WTC11 (cell line): ENCODE data around the gene OMA1. TPM values are rescaled to one million over a fixed set of nuclear protein-coding genes. Genes with fewer than 3 reads are reported as not detected.

Source experiments
- ATAC-seq: fragments of 200-7000 bp; cut with Tn5 transposase; 2 replicates; pipeline ENCODE4 v1.10.0; 2021; ENCODE audit warnings: mild to moderate bottlenecking, moderate library complexity
- CTCF ChIA-PET: fragments of 300-600 bp; sonication (Branson Sonifier 250); formaldehyde crosslinking; loops from one replicate; lab custom pipeline; 2021; ENCODE audit warnings: antibody characterized with exemption; lab: Charles Lee
- POLR2A ChIA-PET: fragments of 350-600 bp; sonication (Branson Sonifier 250); formaldehyde crosslinking; loops from one replicate; lab custom pipeline; 2021; ENCODE audit warnings: antibody characterized with exemption; lab: Charles Lee
- DNase-seq: peaks from one replicate; pipeline ENCODE4 v3.0.0; 2021; ENCODE audit warnings: low spot score
- H3K27ac Mint-ChIP-seq: 2 replicates; pipeline ENCODE4 v1.8.0; 2021; ENCODE audit warnings: mixed read lengths
- H3K27me3 Mint-ChIP-seq: 2 replicates; pipeline ENCODE4 v1.8.0; 2021; ENCODE audit warnings: low read depth, mild to moderate bottlenecking, moderate library complexity, mixed read lengths
- H3K36me3 Mint-ChIP-seq: 2 replicates; pipeline ENCODE4 v1.8.0; 2021; ENCODE audit warnings: mixed read lengths
- H3K4me1 Mint-ChIP-seq: 2 replicates; pipeline ENCODE4 v1.8.0; 2022; ENCODE audit warnings: mixed read lengths
- H3K4me3 Mint-ChIP-seq: 2 replicates; pipeline ENCODE4 v1.8.0; 2021; ENCODE audit warnings: mild to moderate bottlenecking, moderate library complexity, mixed read lengths
- H3K9me3 Mint-ChIP-seq: 2 replicates; pipeline ENCODE4 v1.8.0; 2021; ENCODE audit warnings: mixed read lengths
- AR ChIP-seq: fragments of 250-450 bp; sonication (Bioruptor Pico); IDR thresholded peaks from 2 replicates; pipeline ENCODE4 v1.9.0; 2021; ENCODE audit warnings: mild to moderate bottlenecking
- CREM ChIP-seq: sonication (generic); formaldehyde crosslinking; IDR thresholded peaks from 2 replicates; pipeline ENCODE4 v1.8.1; 2022; ENCODE audit warnings: mild to moderate bottlenecking, missing genetic modification reagents, moderate library complexity
- E2F5 ChIP-seq: sonication (generic); formaldehyde crosslinking; IDR thresholded peaks from 2 replicates; pipeline ENCODE4 v1.8.1; 2022; ENCODE audit warnings: mild to moderate bottlenecking, moderate library complexity, missing genetic modification reagents
- FOXP1 ChIP-seq: sonication (generic); formaldehyde crosslinking; IDR thresholded peaks from 2 replicates; pipeline ENCODE4 v1.8.0; 2022; ENCODE audit warnings: missing genetic modification reagents, mild to moderate bottlenecking, moderate library complexity, borderline replicate concordance
- FOXP4 ChIP-seq: sonication (generic); formaldehyde crosslinking; IDR thresholded peaks from 2 replicates; pipeline ENCODE4 v1.8.0; 2022; ENCODE audit warnings: mild to moderate bottlenecking, missing genetic modification reagents
- GABPB1 ChIP-seq: sonication (generic); formaldehyde crosslinking; IDR thresholded peaks from 2 replicates; pipeline ENCODE4 v1.8.1; 2023; ENCODE audit warnings: mild to moderate bottlenecking, missing genetic modification reagents
- GTF2I ChIP-seq: fragments of 250-450 bp; sonication (Bioruptor Pico); conservative IDR thresholded peaks from 2 replicates; pipeline ENCODE4 v1.4.0; 2021; ENCODE audit warnings: mild to moderate bottlenecking
- JAZF1 ChIP-seq: fragments of 250-450 bp; sonication (Bioruptor Pico); IDR thresholded peaks from 2 replicates; pipeline ENCODE4 v1.9.0; 2021; ENCODE audit warnings: moderate library complexity, mild to moderate bottlenecking, inconsistent platforms
- JUN ChIP-seq: sonication (generic); formaldehyde crosslinking; IDR thresholded peaks from 2 replicates; pipeline ENCODE4 v1.8.0; 2023; ENCODE audit warnings: mild to moderate bottlenecking, missing genetic modification reagents
- KAT7 ChIP-seq: sonication (generic); formaldehyde crosslinking; IDR thresholded peaks from 2 replicates; pipeline ENCODE4 v1.8.1; 2023; ENCODE audit warnings: missing genetic modification reagents, mild to moderate bottlenecking, borderline replicate concordance
- NFYB ChIP-seq: sonication (generic); formaldehyde crosslinking; conservative IDR thresholded peaks from 2 replicates; pipeline ENCODE4 v1.8.0; 2022; ENCODE audit warnings: low read depth, missing genetic modification reagents
- NR2C2 ChIP-seq: sonication (generic); formaldehyde crosslinking; IDR thresholded peaks from 2 replicates; pipeline ENCODE4 v1.8.0; 2022; ENCODE audit warnings: mild to moderate bottlenecking, missing genetic modification reagents
- NR3C1 ChIP-seq: sonication (generic); formaldehyde crosslinking; conservative IDR thresholded peaks from 2 replicates; pipeline ENCODE4 v1.8.1; 2023; ENCODE audit warnings: low read depth, mild to moderate bottlenecking, missing genetic modification reagents
- RORB ChIP-seq: fragments of 250-450 bp; sonication (Bioruptor Pico); IDR thresholded peaks from 2 replicates; pipeline ENCODE4 v1.9.0; 2021; ENCODE audit warnings: mild to moderate bottlenecking
- SP1 ChIP-seq: sonication (generic); formaldehyde crosslinking; conservative IDR thresholded peaks from 2 replicates; pipeline ENCODE4 v1.8.1; 2022; ENCODE audit warnings: missing genetic modification reagents
- STAT6 ChIP-seq: sonication (generic); formaldehyde crosslinking; conservative IDR thresholded peaks from 2 replicates; pipeline ENCODE4 v1.8.1; 2023; ENCODE audit warnings: mild to moderate bottlenecking, low read depth, missing genetic modification reagents, moderate library complexity
- TEAD1 ChIP-seq: sonication (generic); formaldehyde crosslinking; IDR thresholded peaks from 2 replicates; pipeline ENCODE4 v1.8.0; 2022; ENCODE audit warnings: mild to moderate bottlenecking, missing genetic modification reagents
- TP53 ChIP-seq: sonication (generic); formaldehyde crosslinking; IDR thresholded peaks from 2 replicates; pipeline ENCODE4 v1.8.1; 2023; ENCODE audit warnings: mild to moderate bottlenecking, missing genetic modification reagents
- USF1 ChIP-seq: sonication (generic); formaldehyde crosslinking; IDR thresholded peaks from 2 replicates; pipeline ENCODE4 v1.8.0; 2022; ENCODE audit warnings: mild to moderate bottlenecking, missing genetic modification reagents
- ZNF121 ChIP-seq: sonication (generic); formaldehyde crosslinking; IDR thresholded peaks from 2 replicates; pipeline ENCODE4 v1.8.0; 2023; ENCODE audit warnings: missing genetic modification reagents
- ZNF138 ChIP-seq: sonication (generic); formaldehyde crosslinking; conservative IDR thresholded peaks from 2 replicates; pipeline ENCODE4 v1.8.1; 2022; ENCODE audit warnings: mild to moderate bottlenecking, moderate library complexity, missing genetic modification reagents
- ZNF219 ChIP-seq: sonication (generic); formaldehyde crosslinking; IDR thresholded peaks from 2 replicates; pipeline ENCODE4 v1.8.0; 2023; ENCODE audit warnings: missing genetic modification reagents, mild to moderate bottlenecking, borderline replicate concordance
- ZNF416 ChIP-seq: fragments of 250-450 bp; sonication (Bioruptor Pico); IDR thresholded peaks from 2 replicates; pipeline ENCODE4 v1.9.0; 2021; ENCODE audit warnings: mild to moderate bottlenecking, inconsistent platforms
- total RNA-seq: library from RNA; stranded (reverse); gene quantifications from 3 replicates; pipeline ENCODE4 v1.2.3, GENCODE V29; 2021

The OMA1 gene
- total RNA-seq, 1 experiment from 2014 or later: 10.5 TPM

- Mint-ChIP-seq H3K4me3 (no peak overlapping the region), H3K9me3 (no peaks in the 10 kb centered on the region), H3K36me3 (peaks cover 5% of the 10 kb centered on the region), H3K27ac (no peak overlapping the region), H3K4me1 (peaks cover 31% of the 10 kb centered on the region), H3K27me3 (peaks cover 61% of the 10 kb centered on the region)
- DNase-seq (no peak), ATAC-seq (no peak)
- ChIA-PET CTCF (no interaction called here), POLR2A (interaction anchor here (1.0 kb wide), 1 partner anchor 28 kb away, joined by 3 read pairs; the partner anchor contains the start of gene OMA1)
- no peak for TF ChIP-seq ZNF138 (CRISPR knock-in tag)
- TF ChIP-seq ZNF219 (CRISPR knock-in tag): no peak
- no peak for TF ChIP-seq FOXP1
- TF ChIP-seq NR3C1 (CRISPR knock-in tag): no peak
- TF ChIP-seq JAZF1 (CRISPR knock-in tag): no peak
- no peak for TF ChIP-seq AR (CRISPR knock-in tag)
- no peak for TF ChIP-seq NR2C2 (CRISPR knock-in tag)
- TF ChIP-seq TEAD1 (CRISPR knock-in tag): no peak
- TF ChIP-seq JUN (CRISPR knock-in tag): no peak
- no peak for TF ChIP-seq NFYB (CRISPR knock-in tag)
- no peak for TF ChIP-seq KAT7 (CRISPR knock-in tag)
- TF ChIP-seq CREM (CRISPR knock-in tag): no peak
- no peak for TF ChIP-seq USF1 (CRISPR knock-in tag)
- no peak for TF ChIP-seq ZNF121
- TF ChIP-seq FOXP4: no peak
- TF ChIP-seq TP53 (CRISPR knock-in tag): no peak
- no peak for TF ChIP-seq E2F5 (CRISPR knock-in tag)
- TF ChIP-seq GTF2I (CRISPR knock-in tag): no peak
- TF ChIP-seq GABPB1 (CRISPR knock-in tag): no peak
Observed at GRCh38 chr1:58574816-58575215, 28.3 kb upstream of the OMA1 start.

GRCh38 chr1:58573705-58574591 lies 27.4 kb upstream of the OMA1 start:
- no peak for DNase-seq
- H3K27ac Mint-ChIP-seq: no peak overlapping the region
- peaks cover 52% of the 10 kb centered on the region for H3K27me3 Mint-ChIP-seq
- CTCF ChIA-PET: interaction anchor here (0.8 to 1.3 kb wide), 2 partner anchors 24 to 27 kb away, joined by 3 to 4 read pairs; partner anchors contain the start of gene OMA1
- peaks cover 5% of the 10 kb centered on the region for H3K36me3 Mint-ChIP-seq
- no peak for ATAC-seq
- TF ChIP-seq NFYB (CRISPR knock-in tag) (no peak), SP1 (CRISPR knock-in tag) (no peak), STAT6 (CRISPR knock-in tag) (no peak), RORB (CRISPR knock-in tag) (no peak), ZNF416 (CRISPR knock-in tag) (no peak)
- H3K4me3 Mint-ChIP-seq: no peak overlapping the region
- peaks cover 37% of the 10 kb centered on the region for H3K4me1 Mint-ChIP-seq
- POLR2A ChIA-PET: no interaction called here
- H3K9me3 Mint-ChIP-seq: no peaks in the 10 kb centered on the region
